ENCODE results near the gene CAMKV.
"Not testable (repeated sequence)": the region's sequence is repeated elsewhere in the genome, so short reads cannot be mapped to it uniquely, and the experiment has no call there.

Gene CAMKV

DNA sequence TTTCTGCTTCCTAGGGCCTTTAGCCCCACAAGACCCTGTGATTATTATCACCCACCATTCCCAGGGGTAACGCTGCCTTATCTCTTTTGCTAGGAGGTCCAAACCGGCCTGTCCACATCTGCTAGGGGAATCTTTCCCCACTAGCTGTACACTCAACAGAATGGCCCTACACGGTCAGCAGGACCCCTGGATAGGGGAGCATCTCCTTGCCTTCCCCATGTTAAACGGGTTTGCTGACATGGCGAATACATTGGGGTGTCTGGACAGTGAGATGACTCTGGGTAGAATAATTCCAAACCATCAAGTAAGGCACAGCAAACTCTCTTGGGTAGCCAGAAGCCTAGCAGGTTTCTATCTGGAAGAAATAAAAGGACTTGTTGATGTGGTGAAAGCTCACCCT, 14.0 kb downstream of the CAMKV start:
- Mint-ChIP-seq H3K27ac (peak overlapping the region; percentile 86), H3K9me3 (no peaks in the 10 kb centered on the region)
- CTCF ChIA-PET: interaction anchor here (0.9 to 3.7 kb wide), 2 partner anchors 16 to 51 kb away, joined by 3 to 24 read pairs; no protein-coding TSS in a partner anchor

DNA sequence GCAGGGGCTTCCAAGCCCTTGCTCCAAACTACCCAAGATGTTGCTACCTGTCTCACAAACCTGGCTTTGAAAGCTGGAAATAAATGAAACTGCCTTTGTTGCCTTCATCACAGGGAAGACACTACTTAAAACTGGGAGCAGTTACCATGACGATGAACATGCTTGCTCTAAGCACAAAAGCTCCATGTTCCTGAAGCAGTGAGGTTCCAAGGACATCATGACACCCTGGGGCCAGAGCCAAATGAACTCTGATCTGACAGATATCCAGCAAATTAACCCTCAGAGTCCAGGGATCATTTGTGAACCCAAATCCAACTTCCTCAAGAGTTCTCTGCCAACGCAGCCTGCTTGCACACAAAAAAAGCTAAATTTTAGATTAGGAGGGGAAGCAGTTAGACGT, 24.0 kb downstream of the CAMKV start:
- no peak overlapping the region for H3K4me3 Mint-ChIP-seq
- DNase-seq: no peak
- no peaks in the 10 kb centered on the region for H3K27me3 Mint-ChIP-seq
- H3K4me1 Mint-ChIP-seq: no peaks in the 10 kb centered on the region
- H3K9me3 Mint-ChIP-seq: no peaks in the 10 kb centered on the region
- H3K27ac Mint-ChIP-seq: no peak overlapping the region
- H3K36me3 Mint-ChIP-seq: peaks cover 31% of the 10 kb centered on the region
- CTCF ChIA-PET: no interaction called here

More for the DNA sequence above, 14.0 kb downstream of the CAMKV start:
- Mint-ChIP-seq H3K27me3 (peaks cover 9% of the 10 kb centered on the region), H3K4me3 (peak overlapping the region; percentile 96), H3K36me3 (peaks cover 2% of the 10 kb centered on the region), H3K4me1 (peaks cover 27% of the 10 kb centered on the region)
- DNase-seq: no peak

DNA sequence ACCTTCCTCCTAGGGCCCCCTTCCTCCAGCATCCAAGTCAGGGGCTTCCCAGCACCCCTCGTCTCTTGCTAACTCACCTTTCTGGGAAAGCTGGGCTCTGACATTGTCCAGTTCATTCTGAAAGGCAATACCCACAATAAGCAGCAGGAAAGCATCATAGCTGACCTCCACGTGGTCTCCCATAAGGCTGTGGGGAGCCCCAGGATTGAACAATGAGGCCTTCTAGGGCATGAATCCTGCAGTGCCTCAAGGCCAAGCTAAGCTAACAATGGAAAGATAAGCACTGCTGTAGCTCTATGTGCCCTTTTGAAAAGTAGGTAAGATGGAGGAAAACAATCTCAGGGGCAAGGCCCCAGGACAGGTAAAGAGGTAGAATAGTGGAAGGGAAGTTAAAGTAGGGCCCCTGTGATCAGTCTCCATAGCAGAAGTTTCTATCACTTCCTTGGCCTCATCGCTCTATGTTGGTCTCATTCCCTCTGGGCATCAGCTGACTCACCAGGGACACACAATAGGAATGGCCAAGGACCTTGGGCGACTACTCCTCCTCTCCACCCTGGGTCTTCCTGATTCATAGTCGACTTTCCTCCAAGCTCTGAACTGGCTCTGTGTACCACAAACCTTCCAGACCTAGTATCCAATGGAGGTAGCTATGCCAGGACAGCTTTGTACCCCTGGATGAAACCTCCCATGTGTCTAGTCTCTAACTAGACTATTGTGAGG, 25.1 kb downstream of the CAMKV start:
- no peak overlapping the region for H3K4me3 Mint-ChIP-seq
- H3K9me3 Mint-ChIP-seq: no peaks in the 10 kb centered on the region
- no peaks in the 10 kb centered on the region for H3K4me1 Mint-ChIP-seq
- peak overlapping the region; percentile 53 for H3K27ac Mint-ChIP-seq
- CTCF ChIA-PET: interaction anchor here (1.4 kb wide), 2 partner anchors 42 to 127 kb away, joined by 3 to 4 read pairs; partner anchors contain the start of gene INKA1
- no peak for DNase-seq
- peaks cover 31% of the 10 kb centered on the region for H3K36me3 Mint-ChIP-seq
- no peaks in the 10 kb centered on the region for H3K27me3 Mint-ChIP-seq

DNA sequence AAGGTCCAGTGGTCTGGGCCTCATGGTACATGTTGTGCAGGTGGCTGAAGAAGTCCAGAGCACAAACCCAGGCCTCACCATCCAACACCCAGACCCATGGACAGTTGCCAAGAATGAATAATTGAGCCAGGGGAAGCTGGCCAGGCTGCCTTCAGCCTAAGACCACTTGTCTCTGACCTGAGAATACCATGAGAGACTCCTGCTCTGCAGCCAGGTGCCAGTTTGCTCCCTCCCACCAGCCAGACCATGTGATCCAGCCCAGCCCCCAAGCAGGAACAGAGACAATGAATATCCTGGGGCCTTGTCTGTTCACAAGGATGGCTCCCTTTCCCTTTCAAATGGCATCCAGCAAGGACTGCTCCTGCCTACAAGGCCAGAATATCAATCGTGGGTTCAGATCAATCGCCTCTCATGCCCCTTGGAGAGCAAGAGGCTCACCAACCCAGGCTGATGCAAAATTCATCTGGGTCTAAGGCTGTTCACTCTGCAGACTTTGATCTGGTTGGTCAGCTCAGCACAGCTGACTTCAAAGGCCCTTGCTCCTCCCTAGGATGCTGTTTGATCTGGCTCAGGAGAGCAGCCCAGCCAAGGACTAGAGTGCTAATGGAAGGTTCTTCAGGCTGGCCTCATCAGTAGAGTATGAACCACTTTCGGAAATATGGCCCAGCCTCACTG, 26.7 kb downstream of the CAMKV start:
- CTCF ChIA-PET: interaction anchor here (12.7 kb wide), 1 partner anchor 37 kb away, joined by 225 read pairs; the partner anchor contains the start of genes CDHR4, INKA1 and UBA7
- peaks cover 33% of the 10 kb centered on the region for H3K36me3 Mint-ChIP-seq
- H3K27ac Mint-ChIP-seq: no peak overlapping the region
- no peaks in the 10 kb centered on the region for H3K27me3 Mint-ChIP-seq
- no peak overlapping the region for H3K4me3 Mint-ChIP-seq
- DNase-seq: no peak
- H3K9me3 Mint-ChIP-seq: no peaks in the 10 kb centered on the region
- no peaks in the 10 kb centered on the region for H3K4me1 Mint-ChIP-seq

DNA sequence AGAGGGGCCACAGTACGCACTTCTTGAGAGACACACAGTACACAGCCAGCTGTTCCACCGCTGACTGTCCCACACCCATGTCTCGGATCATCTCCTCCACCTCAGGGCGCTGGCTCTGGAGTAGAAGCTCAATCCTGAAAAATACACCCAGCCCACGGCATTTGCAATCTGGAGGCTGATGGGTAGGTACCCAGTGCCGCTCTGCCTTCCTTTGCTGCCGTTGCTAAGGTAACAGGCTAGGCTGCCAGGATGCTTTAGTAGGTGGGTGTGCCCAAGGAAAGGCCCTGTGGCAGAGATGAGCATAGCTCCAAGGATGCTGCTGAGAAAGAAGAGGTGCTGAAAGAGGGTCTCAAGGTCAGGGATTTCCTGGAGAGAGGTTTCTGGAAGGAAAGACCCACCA, 27.9 kb downstream of the CAMKV start:
- DNase-seq: no peak
- CTCF ChIA-PET: interaction anchor here (0.6 to 12.7 kb wide), 5 partner anchors 29 to 269 kb away, joined by 3 to 225 read pairs (median 3); partner anchors contain the start of genes CDHR4, INKA1 and UBA7
- H3K4me1 Mint-ChIP-seq: no peaks in the 10 kb centered on the region
- H3K9me3 Mint-ChIP-seq: no peaks in the 10 kb centered on the region
- peaks cover 33% of the 10 kb centered on the region for H3K36me3 Mint-ChIP-seq
- H3K4me3 Mint-ChIP-seq: no peak overlapping the region
- no peak overlapping the region for H3K27ac Mint-ChIP-seq
- no peaks in the 10 kb centered on the region for H3K27me3 Mint-ChIP-seq

DNA sequence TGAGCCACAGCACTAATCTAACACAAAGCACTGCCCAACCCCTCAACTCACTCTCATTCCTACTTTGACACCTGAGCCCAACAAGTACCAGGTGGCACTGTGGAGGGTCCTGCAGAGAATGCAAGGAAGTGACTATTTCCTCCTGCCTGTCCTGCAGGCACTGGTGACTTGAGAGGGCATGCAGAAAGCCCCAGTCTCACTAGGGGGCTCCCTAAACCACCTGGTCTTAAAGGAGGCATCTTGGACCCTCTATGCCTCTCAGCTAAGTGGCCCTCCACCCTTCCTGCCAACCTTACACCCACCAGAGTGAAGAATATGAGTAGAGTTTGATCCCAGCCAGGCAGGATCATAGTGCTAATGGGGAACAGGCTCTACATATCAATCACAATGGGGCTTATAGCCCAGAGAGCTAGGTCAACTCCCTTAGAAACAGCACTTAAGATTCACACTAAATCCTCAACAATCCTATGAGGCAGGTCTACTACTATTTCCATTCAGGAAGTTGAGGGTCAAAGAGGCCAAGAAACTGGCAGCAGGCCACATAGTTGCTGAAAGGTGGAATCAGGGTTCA, 28.5 kb downstream of the CAMKV start:
- H3K4me3 Mint-ChIP-seq: no peak overlapping the region
- CTCF ChIA-PET: interaction anchor here (0.6 to 12.7 kb wide), 7 partner anchors 14 to 268 kb away, joined by 3 to 225 read pairs (median 3); partner anchors contain the start of genes CDHR4, INKA1, TRAIP and UBA7
- no peak overlapping the region for H3K27ac Mint-ChIP-seq
- H3K27me3 Mint-ChIP-seq: no peaks in the 10 kb centered on the region
- peak; percentile 33 for DNase-seq
- peaks cover 29% of the 10 kb centered on the region for H3K36me3 Mint-ChIP-seq
- H3K4me1 Mint-ChIP-seq: no peaks in the 10 kb centered on the region
- H3K9me3 Mint-ChIP-seq: no peaks in the 10 kb centered on the region

DNA sequence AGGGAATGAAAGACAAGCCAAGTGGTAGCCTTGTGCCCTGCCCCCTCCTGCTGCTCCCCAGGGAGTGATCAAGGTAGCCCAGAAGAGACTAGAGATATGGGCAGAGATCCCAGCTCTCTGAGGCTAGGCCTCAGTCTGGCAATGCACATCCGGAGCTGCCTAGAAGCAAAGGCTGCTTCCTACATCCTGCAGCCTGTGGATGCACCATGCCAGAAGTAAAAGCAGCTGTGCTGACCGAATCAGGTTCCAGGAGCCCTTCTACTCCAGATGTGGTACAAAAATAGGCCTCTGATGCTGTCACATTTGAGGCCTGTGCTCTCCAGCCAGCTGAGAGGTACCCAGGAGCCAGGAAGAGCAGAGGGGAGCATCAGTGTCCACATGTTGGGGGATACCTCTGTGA, 29.3 kb downstream of the CAMKV start:
- no peaks in the 10 kb centered on the region for H3K4me1 Mint-ChIP-seq
- DNase-seq: no peak
- CTCF ChIA-PET: interaction anchor here (0.7 to 12.7 kb wide), 8 partner anchors 9 to 138 kb away, joined by 3 to 225 read pairs (median 10); partner anchors contain the start of genes CDHR4, INKA1, TRAIP and UBA7
- H3K4me3 Mint-ChIP-seq: no peak overlapping the region
- peaks cover 24% of the 10 kb centered on the region for H3K36me3 Mint-ChIP-seq
- H3K9me3 Mint-ChIP-seq: no peaks in the 10 kb centered on the region
- no peaks in the 10 kb centered on the region for H3K27me3 Mint-ChIP-seq
- H3K27ac Mint-ChIP-seq: no peak overlapping the region

DNA sequence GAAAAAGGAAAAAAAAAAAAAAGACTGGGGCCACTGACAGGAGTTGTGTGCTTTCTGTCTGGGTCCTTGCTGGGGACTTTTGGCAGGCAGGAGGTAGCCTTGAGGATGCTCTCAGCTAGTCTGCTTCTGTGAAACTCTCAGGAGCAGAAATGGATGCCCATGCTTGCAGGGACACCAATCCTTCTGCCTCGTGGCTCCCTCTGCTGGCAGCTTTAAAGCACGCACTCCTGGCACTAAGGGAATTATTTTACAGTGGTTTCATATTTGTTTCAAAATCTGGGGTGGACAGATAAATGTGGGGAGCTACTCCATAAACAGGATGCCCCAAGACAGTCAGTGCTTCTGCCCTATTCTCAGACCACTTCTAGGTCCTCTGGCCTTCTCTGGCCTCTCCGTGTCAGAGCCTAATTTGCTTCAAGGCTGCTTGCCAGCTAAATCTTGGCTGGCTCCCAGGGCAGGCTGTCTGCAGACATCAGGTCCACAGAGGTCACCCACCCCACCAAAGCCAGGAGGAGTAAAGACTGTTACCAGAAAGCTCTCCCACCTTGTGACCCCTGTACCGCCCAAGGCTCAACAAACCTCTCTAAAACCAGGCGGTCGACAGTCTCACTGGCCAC, 30.4 kb downstream of the CAMKV start:
- Mint-ChIP-seq H3K27ac (no peak overlapping the region), H3K4me3 (no peak overlapping the region), H3K36me3 (peaks cover 21% of the 10 kb centered on the region), H3K27me3 (no peaks in the 10 kb centered on the region), H3K9me3 (no peaks in the 10 kb centered on the region), H3K4me1 (no peaks in the 10 kb centered on the region)
- DNase-seq: peak; percentile 90
- CTCF ChIA-PET: interaction anchor here (0.6 to 12.7 kb wide), 28 partner anchors 9 to 299 kb away, joined by 3 to 225 read pairs (median 5); partner anchors contain the start of genes AMIGO3, CDHR4, INKA1 and TRAIP

DNA sequence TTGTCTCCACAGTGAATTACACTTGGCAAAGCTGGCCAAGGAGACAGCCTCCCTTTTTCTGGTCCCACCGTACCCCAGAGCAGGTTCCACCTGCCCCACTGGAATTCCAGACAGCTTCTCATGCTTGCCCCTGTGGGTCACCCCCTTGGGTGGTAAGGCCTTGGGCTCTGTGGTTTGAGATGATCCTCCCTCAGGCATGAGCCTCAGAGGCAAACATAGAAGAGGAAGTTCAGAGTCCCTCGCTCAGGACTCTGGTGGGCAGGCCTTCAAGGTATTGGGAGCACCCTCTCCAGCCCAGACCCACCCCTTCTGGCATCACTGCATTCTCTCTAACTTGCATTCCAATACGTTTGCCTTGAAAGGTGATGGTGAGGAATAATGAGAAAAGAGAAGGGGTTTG, 38.4 kb downstream of the CAMKV start:
- Mint-ChIP-seq H3K36me3 (peaks cover 20% of the 10 kb centered on the region), H3K27ac (no peak overlapping the region), H3K9me3 (no peaks in the 10 kb centered on the region), H3K4me1 (no peaks in the 10 kb centered on the region), H3K27me3 (no peaks in the 10 kb centered on the region), H3K4me3 (no peak overlapping the region)
- DNase-seq: no peak
- CTCF ChIA-PET: interaction anchor here (0.5 to 12.7 kb wide), 2 partner anchors 25 to 74 kb away, joined by 3 to 225 read pairs; partner anchors contain the start of genes CDHR4, INKA1 and UBA7

DNA sequence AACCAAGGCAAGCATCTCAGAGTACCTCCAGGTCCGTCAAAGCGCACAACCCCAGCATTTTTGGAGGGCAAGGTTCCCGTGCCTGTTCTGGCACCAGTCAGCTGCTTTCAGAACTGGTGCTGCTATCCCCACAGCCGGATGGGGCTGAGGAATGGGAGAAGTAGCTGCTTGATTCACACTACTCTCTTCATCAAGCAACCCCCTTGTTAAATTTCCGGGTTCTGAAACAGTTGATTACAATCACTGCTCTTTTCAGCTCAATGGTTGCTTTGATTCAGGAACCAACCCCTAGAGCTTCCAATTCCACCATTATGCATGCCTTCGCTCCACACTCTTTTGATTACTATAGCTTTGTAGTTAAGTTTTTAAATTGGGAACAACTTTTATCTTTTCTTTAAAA, 43.7 kb downstream of the CAMKV start:
- DNase-seq: no peak
- no peak overlapping the region for H3K4me3 Mint-ChIP-seq
- CTCF ChIA-PET: interaction anchor here (0.6 to 1.5 kb wide), 2 partner anchors 10 to 13 kb away, joined by 3 to 5 read pairs; no protein-coding TSS in a partner anchor
- no peaks in the 10 kb centered on the region for H3K27me3 Mint-ChIP-seq
- peaks cover 9% of the 10 kb centered on the region for H3K36me3 Mint-ChIP-seq
- H3K9me3 Mint-ChIP-seq: no peaks in the 10 kb centered on the region
- H3K27ac Mint-ChIP-seq: no peak overlapping the region
- no peaks in the 10 kb centered on the region for H3K4me1 Mint-ChIP-seq

DNA sequence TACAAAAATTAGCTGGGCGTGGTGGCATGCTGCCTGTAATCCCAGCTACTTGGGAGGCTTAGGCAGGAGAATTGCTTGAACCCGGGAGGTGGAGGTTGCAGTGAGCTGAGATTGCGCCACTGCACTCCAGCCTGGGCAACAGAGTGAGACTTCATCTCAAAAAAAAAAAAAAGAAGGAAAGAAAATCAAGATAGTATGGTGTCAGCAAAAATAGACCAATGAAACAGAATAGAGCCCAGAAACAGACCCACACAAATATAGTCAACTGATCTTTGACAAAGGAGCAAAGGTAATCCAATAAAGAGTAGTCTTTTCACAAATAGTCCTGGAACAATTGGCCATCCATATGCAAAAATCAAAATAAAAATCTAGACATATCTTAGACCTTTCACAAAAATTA, 46.6 kb downstream of the CAMKV start:
- H3K36me3 Mint-ChIP-seq, H3K27me3 Mint-ChIP-seq, H3K9me3 Mint-ChIP-seq, CTCF ChIA-PET, H3K27ac Mint-ChIP-seq, H3K4me1 Mint-ChIP-seq, DNase-seq, H3K4me3 Mint-ChIP-seq: not testable (repeated sequence)

DNA sequence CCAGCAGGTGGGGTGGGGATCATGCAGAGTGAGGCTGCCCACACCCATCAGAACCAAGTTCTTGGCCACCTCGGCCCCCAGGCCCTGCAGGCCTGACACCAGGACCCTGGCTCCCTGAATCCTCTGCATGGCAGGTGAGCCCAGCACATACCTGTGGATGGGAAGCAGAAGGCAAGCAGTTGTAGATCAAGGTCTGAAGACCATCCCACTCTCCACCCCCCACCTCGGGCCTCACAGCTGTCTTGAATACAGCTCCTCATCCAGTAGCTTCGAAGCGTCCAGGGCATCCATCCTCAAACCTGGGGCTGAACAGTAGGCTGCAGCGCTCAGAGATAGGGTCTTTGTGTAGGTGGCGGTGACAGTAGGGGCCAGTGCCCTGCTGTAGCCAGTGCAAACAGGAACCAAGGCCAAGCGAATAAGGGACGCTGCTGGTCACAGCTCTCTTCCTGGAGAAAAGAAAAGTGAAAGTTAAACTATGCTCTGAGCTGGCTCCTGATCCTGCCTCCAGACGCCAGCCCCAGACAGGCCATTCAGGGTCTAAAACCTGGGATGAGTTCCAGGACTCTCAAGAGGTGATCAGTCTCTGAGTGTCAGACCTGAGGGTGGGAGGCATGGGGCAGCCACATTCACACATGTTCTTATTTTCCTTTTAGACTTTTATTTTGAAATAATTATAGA, 56.1 kb downstream of the CAMKV start, which contains the start of gene UBA7:
Gene UBA7, minus strand, starts transcription at position 457 of the 678 bp plus-strand sequence. Its CDS starts 166 bp downstream, at position 291.
- peak; percentile 61 for DNase-seq
- peak within 1 kb of the TSS; percentile 96 for H3K27ac Mint-ChIP-seq
- H3K4me1 Mint-ChIP-seq: peaks cover 31% of the 10 kb centered on the region

DNA sequence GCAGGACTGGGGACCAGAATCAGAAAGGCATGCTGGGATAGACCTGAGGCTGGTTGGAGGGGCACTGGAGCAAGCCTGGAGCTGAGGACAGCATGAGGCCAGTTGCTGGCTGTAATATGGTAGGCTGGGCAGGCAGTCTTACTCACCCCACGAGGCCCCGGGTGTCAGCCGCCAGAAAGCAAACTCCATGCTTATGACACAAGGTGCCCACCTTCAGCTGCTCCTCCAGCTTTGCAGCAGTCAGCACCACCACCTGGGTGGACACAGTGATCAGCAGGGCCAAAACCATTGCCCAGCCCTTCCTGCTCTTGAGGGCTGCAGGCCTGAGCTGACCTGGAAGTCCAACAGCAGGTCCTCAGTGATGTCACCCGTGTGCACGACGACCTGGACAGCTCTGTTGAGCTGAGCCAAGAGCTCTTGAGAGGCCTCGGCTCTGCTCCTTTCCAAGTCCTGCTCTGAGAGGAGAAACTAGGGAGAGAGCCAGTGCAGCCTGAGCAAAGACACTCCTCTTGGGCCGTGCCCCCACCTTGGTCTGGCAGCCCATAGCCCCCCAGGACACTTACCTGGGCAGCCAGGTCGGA, 56.7 kb downstream of the CAMKV start:
- Mint-ChIP-seq H3K4me3 (peak overlapping the region; percentile 99), H3K4me1 (peaks cover 37% of the 10 kb centered on the region), H3K27me3 (no peaks in the 10 kb centered on the region), H3K36me3 (peaks cover 36% of the 10 kb centered on the region), H3K9me3 (no peaks in the 10 kb centered on the region), H3K27ac (peak overlapping the region; percentile 96)
- DNase-seq: no peak
- CTCF ChIA-PET: interaction anchor here (0.7 to 15.9 kb wide), 3 partner anchors 10 to 24 kb away, joined by 3 to 225 read pairs (median 25); partner anchors contain the start of genes CDHR4 and INKA1

More for the DNA sequence above, 56.1 kb downstream of the CAMKV start, which contains the start of gene UBA7:
- Mint-ChIP-seq H3K27me3 (no peaks in the 10 kb centered on the region), H3K36me3 (peaks cover 30% of the 10 kb centered on the region), H3K9me3 (no peaks in the 10 kb centered on the region), H3K4me3 (peak within 1 kb of the TSS; percentile 99)
- CTCF ChIA-PET: interaction anchor here (0.7 to 15.9 kb wide), 3 partner anchors 10 to 23 kb away, joined by 3 to 225 read pairs (median 25); partner anchors contain the start of genes CDHR4 and INKA1

Measured in activated naive CD4-positive, alpha-beta T cell treated with anti-CD3 and anti-CD28 coated beads, Interleukin-2, amount 10 ng/mL, durations not matched to agents 7 days and 5 days (primary cell).